Coronary artery (tissue), 2 donors: ENCODE measurements around the gene PRKAR1A.
A peak's percentile ranks its signal among the peaks of the same experiment; 100 is the strongest.
"Not testable (repeated sequence)": the region's sequence is repeated elsewhere in the genome, so short reads cannot be mapped to it uniquely, and the experiment has no call there.

Experiments
- DNase-seq: peaks from one replicate; pipeline ENCODE4 v3.0.0-alpha.2; 2017; ENCODE audit warnings: low spot score
- H3K27ac ChIP-seq, 2 donors: fragments of 200-600 bp; sonication (generic); one replicate each; pipeline ENCODE4 v1.5.1; 2016 to 2019
- H3K4me3 ChIP-seq: fragments of 200-600 bp; sonication (generic); 2 replicates; pipeline ENCODE4 v1.5.1; 2016; ENCODE audit warnings: mild to moderate bottlenecking, moderate library complexity
- CTCF ChIP-seq: fragments of 200-600 bp; sonication (generic); IDR thresholded peaks from one replicate; pipeline ENCODE4 v1.5.1; 2019; ENCODE audit warnings: antibody characterized with exemption

The PRKAR1A gene

DNA sequence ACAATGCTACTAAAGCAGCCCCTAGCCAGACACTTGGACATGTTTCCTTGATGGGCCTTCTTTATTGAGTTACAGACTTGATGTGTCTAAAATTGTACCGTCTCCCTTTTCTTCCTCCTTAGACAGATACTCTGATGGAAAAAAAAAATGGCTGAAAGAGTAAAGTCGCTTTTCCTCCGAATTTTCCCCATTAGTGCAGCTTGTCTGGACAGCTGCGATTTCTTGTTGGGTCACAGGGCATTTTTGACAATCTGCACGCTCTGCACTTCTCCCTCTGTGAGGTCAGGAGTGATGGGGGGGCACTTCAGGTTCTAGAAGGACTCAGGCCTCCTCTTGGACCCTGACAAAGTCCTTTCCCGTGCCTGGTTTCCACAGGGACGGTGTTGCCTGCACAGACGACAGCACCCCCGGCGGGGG lies 968 bp upstream of the PRKAR1A start:
- Histone ChIP-seq H3K4me3 (peak overlapping the region; percentile 82), H3K27ac (peak overlapping the region; percentile 98 to 100)
- DNase-seq: no peak
- no peak for TF ChIP-seq CTCF

DNA sequence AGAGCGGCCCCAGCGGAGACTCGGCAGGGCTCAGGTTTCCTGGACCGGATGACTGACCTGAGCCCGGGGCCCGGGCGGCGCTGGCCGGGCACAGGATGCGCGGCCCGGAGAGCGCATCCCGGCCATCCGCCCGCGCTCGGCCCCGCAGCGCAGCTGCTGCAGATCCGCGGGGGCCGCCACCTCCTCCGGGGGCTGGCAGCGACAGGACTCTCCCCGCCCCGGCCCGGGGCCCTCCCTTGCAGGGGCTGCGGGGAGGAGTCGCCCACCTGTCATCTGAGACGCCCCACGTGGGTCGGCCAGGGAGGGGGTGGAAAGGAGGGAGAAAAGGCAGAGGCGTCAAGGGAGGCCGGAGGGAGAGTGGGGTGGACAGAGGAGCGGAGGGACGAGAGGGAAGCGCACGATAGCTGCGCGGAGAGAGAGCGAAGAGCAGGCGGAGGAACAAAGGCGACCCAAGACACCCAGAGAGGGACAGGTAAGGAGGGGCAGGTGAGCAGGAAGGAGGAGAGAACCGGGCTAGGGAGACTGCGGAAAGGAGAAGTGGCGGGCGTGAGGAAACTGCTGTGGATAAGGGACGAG lies 471 bp upstream of the PRKAR1A start:
- H3K4me3 ChIP-seq: peak overlapping the region; percentile 82
- no peak for TF ChIP-seq CTCF
- H3K27ac ChIP-seq: peak overlapping the region; percentile 98 to 100
- peak; percentile 90 for DNase-seq

DNA sequence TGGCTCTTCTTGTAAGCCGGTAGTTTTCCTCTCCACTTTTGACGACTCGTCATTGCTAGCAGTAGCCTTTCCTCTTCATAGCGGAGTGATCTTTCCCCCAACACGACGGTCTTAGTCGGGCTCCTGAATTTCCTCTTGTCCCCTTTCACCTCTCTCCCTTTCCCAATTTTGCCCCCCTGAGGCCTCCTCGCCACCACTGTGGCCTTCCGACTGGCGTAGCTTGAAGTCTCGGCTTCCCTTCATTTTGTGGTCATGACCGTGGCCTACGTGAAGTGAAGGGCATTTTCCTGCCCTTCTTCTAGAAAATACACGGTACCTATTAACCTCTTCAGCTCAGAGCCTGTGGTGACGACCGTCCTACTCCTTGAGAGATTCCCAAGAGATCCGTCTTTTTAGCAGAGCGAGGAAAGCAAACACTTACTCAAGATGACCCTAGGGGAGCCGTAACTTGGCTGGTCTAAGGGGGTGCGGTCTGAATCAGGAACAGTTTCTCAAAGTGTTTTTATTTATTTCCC lies 787 bp downstream of the PRKAR1A start:
- no peak for TF ChIP-seq CTCF
- no peak for DNase-seq
- H3K4me3 ChIP-seq: peak overlapping the region; percentile 82
- H3K27ac ChIP-seq: peak overlapping the region; percentile 98 to 100

DNA sequence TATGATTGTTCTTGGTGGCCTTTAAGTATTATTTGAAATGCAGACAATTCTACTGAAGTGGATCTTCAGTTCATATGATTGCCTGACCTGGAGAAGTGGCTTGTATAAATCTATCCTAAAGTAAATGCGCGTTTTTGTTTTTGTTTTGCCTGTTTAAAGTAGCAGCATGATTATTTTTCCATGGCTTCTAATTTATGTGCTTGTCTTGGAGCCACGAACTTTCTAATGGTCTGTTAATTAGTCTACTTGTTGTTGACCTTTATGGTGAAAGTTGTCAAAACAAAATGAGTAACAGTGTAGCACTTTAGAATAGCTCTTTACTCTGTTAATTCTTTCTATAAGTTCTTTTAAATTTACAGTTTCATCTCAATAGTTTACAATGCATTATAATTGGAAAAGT lies 1.7 kb downstream of the PRKAR1A start:
- TF ChIP-seq CTCF: no peak
- Histone ChIP-seq H3K27ac (peak overlapping the region; percentile 98 to 100), H3K4me3 (peak overlapping the region; percentile 82)
- DNase-seq: no peak

GRCh38 chr17:68514831-68515635 lies 2.8 kb downstream of the PRKAR1A start:
- H3K4me3 ChIP-seq: peak overlapping the region; percentile 82
- TF ChIP-seq CTCF: no peak
- peak overlapping the region; percentile 48 to 100 for H3K27ac ChIP-seq
- no peak for DNase-seq

- no peak overlapping the region for H3K4me3 ChIP-seq
- no peak overlapping the region for H3K27ac ChIP-seq
- DNase-seq: no peak
- no peak for TF ChIP-seq CTCF
These were observed 4.5 kb downstream of the PRKAR1A start for GRCh38 chr17:68516732-68517131.

GRCh38 chr17:68517605-68518004 lies 5.4 kb downstream of the PRKAR1A start:
- not testable (repeated sequence) for H3K4me3 ChIP-seq, H3K27ac ChIP-seq, DNase-seq
